ENCODE data around the gene BRCA1.

BRCA1 gene

GRCh38 chr17:43094129-43094835 is 30.9 kb downstream of the BRCA1 start:
- H3K4me3 ChIP-seq (ENCODE audit: low read depth, low read length), result no peak overlapping the region
- DNase-seq (ENCODE audit: low read depth), result no peak
- no peak for TF ChIP-seq CTCF (IDR thresholded peaks at IDR 0.05; ENCODE audit: low read depth, low read length, missing control alignments)

GRCh38 chr17:43092901-43093300 is 32.3 kb downstream of the BRCA1 start:
- H3K4me3 ChIP-seq (ENCODE audit: low read depth, low read length), result no peak overlapping the region
- TF ChIP-seq CTCF (IDR thresholded peaks at IDR 0.05; ENCODE audit: low read depth, low read length, missing control alignments), result no peak
- no peak for DNase-seq (ENCODE audit: low read depth)

GRCh38 chr17:43090022-43090421 is 35.1 kb downstream of the BRCA1 start:
- no peak for DNase-seq (ENCODE audit: low read depth)
- TF ChIP-seq CTCF (IDR thresholded peaks at IDR 0.05; ENCODE audit: low read depth, low read length, missing control alignments), result no peak
- H3K4me3 ChIP-seq (ENCODE audit: low read depth, low read length), result no peak overlapping the region

- H3K4me3 ChIP-seq (ENCODE audit: low read depth, low read length), result no peak overlapping the region
- no peak for DNase-seq (ENCODE audit: low read depth)
- no peak for TF ChIP-seq CTCF (IDR thresholded peaks at IDR 0.05; ENCODE audit: low read depth, low read length, missing control alignments)
Measured at GRCh38 chr17:43085474-43085873, 39.7 kb downstream of the BRCA1 start.

- no peak for TF ChIP-seq CTCF (IDR thresholded peaks at IDR 0.05; ENCODE audit: low read depth, low read length, missing control alignments)
- DNase-seq (ENCODE audit: low read depth), result no peak
- no peak overlapping the region for H3K4me3 ChIP-seq (ENCODE audit: low read depth, low read length)
Measured at GRCh38 chr17:43079641-43080302, 45.4 kb downstream of the BRCA1 start.

- no peak for DNase-seq (ENCODE audit: low read depth)
- H3K4me3 ChIP-seq (ENCODE audit: low read depth, low read length), result no peak overlapping the region
- no peak for TF ChIP-seq CTCF (IDR thresholded peaks at IDR 0.05; ENCODE audit: low read depth, low read length, missing control alignments)
Measured at GRCh38 chr17:43074869-43075268, 50.3 kb downstream of the BRCA1 start.

GRCh38 chr17:43070872-43071271 is 54.3 kb downstream of the BRCA1 start:
- TF ChIP-seq CTCF (IDR thresholded peaks at IDR 0.05; ENCODE audit: low read depth, low read length, missing control alignments), result no peak
- no peak for DNase-seq (ENCODE audit: low read depth)
- H3K4me3 ChIP-seq (ENCODE audit: low read depth, low read length), result no peak overlapping the region

Data from GM12864 (cell line).